Heart right ventricle (tissue), 16 donors: ENCODE measurements around the gene NRXN2. TPM values are rescaled to one million over a fixed set of nuclear protein-coding genes. Genes with fewer than 3 reads are reported as not detected.

Experiments used
- ATAC-seq, 8 donors: fragments of 200-7000 bp; cut with Tn5 transposase; one replicate each; pipeline ENCODE4 v1.9.1; 2020; ENCODE audit warnings: mild to moderate bottlenecking in 8 of 8, moderate library complexity in 8 of 8, moderate number of reproducible peaks in 1 of 8
- DNase-seq, 2 donors: peaks; one replicate each; pipeline ENCODE4 v3.0.0-alpha.2; 2020
- H3K27ac ChIP-seq, 10 donors: fragments of 200-600 bp; sonication (generic) in 2 of 10; one replicate each; pipeline versions ENCODE4 v1.5.0 to v1.8.0; 2020 to 2022; ENCODE audit warnings: mild to moderate bottlenecking in 3 of 10
- H3K27me3 ChIP-seq, 7 donors: fragments of 200-600 bp; one replicate each; pipeline ENCODE4 v1.8.0; 2021 to 2022; ENCODE audit warnings: mild to moderate bottlenecking in 2 of 7
- H3K36me3 ChIP-seq, 9 donors: fragments of 200-600 bp; sonication (generic) in 1 of 9; one replicate each; pipeline versions ENCODE4 v1.5.0 to v1.8.0; 2020 to 2022; ENCODE audit warnings: mild to moderate bottlenecking in 2 of 9
- H3K4me1 ChIP-seq, 9 donors: fragments of 200-600 bp; sonication (generic) in 1 of 9; one replicate each; pipeline versions ENCODE4 v1.5.0 to v1.8.0; 2020 to 2022; ENCODE audit warnings: mild to moderate bottlenecking in 4 of 9
- H3K4me3 ChIP-seq, 10 donors: fragments of 200-600 bp; sonication (generic) in 2 of 10; one replicate each; pipeline versions ENCODE4 v1.5.0 to v1.8.0; 2020 to 2022; ENCODE audit warnings: mild to moderate bottlenecking in 7 of 10, moderate library complexity in 2 of 10
- H3K9me3 ChIP-seq, 11 donors: fragments of 200-600 bp in 10 of 11; sonication (generic) in 2 of 11; one replicate each; pipeline versions ENCODE4 v1.5.0 to v1.8.0; 2013 to 2022; ENCODE audit warnings: mild to moderate bottlenecking in 2 of 11, control low read depth in 1 of 11, moderate library complexity in 1 of 11
- CTCF ChIP-seq, 9 donors: fragments of 200-600 bp; sonication (generic) in 2 of 9; IDR thresholded peaks; one replicate each; pipeline versions ENCODE4 v1.5.0 to v1.8.0; 2021 to 2022; ENCODE audit warnings: antibody characterized with exemption in 9 of 9, mild to moderate bottlenecking in 5 of 9, moderate library complexity in 1 of 9
- WGBS, 2 donors: extraction: QIAGEN DNeasy Blood & Tissue Kit; methylation state at CpG; one replicate each; pipeline ENCODE4 v1.1.7; 2013; ENCODE audit warnings: inconsistent platforms in 1 of 2; 5-methylcytosine and 5-hydroxymethylcytosine counted together
- intact Hi-C, 10 donors: fragments of 100-400 bp; cut with DNase I; formaldehyde crosslinking; loops; one replicate each; pipeline versions ENCODE4 v1.11.1 to v1.14.2; 2022
- polyA plus RNA-seq, 2 donors: library from polyadenylated mRNA; stranded (reverse); fragments of 200-250 nt; gene quantifications; one replicate each; pipeline ENCODE4 v1.2.3, GENCODE V29; 2013
- total RNA-seq, 10 donors: library from RNA; stranded (reverse); fragmentation: NEBNext Ultra II Directional in 3 of 10; extraction: Animal tissue kit (Norgen Biotek cat#: 25700) in 3 of 10; gene quantifications; one replicate each; pipeline versions ENCODE4 v1.2.1 to v1.2.4, GENCODE V29; 2021 to 2023
- donor health status: Arrhythmogenic right ventricular cardiomyopathy.
- donor health status: ischemic (EF 13 %, LVEDD 7.1; RV severe dilation, severe dysfunction).
- donor health status: healthy with polysubstance abuse.
- donor health status: DM: no; HTN: yes; CAD: no.
- donor health status: DM: no; HTN: no; CAD: no.
- donor health status: ischemic (EF 25% LVEDD 6.9; RV normal size, moderate dysfunction).
- donor health status: ischemic (EF 25% LVEDD 5.7; RV mildly dilated, moderate dysfunction).
- donor health status: healthy.
- donor health status: DM: yes; HTN: yes; CAD: no.
- donor health status: Ischemic cardiomyopathy.
- donor health status: ischemic (EF 35%, LVEDD 5.7; RV mildly dilated, moderate dysfunction).
- donor health status: nonischemic (EF 11% LVEDD 7.7; RV severe dilation, severe dysfunction).
- donor health status: DM: yes; HTN: yes; CAD: no.
- donor health status: PGD.
- donor health status: ischemic (EF 29% LVEDD 5.4; RV normal size, mild dysfunction).
- donor health status: nonischemic (EF 23%, LVEDD 6.1; RV moderate dilation, normal function).

Gene NRXN2
- total and polyA plus RNA-seq, 12 donors: 0.45 to 5.5 (median 1.4) TPM

- Histone ChIP-seq H3K36me3 (peaks cover 0 to 14% (median 0%) of the 10 kb centered on the region in 9 donors), H3K4me1 (peaks cover 16 to 44% (median 41%) of the 10 kb centered on the region in 9 donors), H3K4me3 (peak overlapping the region; percentile 44 to 80 (median 68)), H3K27ac (peak overlapping the region; percentile 91 to 99 (median 96)), H3K27me3 (no peaks in the 10 kb centered on the region), H3K9me3 (no peaks in the 10 kb centered on the region)
- intact Hi-C loops: loop anchor here in 1 of 10 donors (5.0 kb wide), 1 partner anchor 33 kb away; the partner anchor contains the start of gene SF1
- no peak for DNase-seq
- WGBS, 2 donors: 1 to 2% methylated on average over 29 to 89 of the region's 89 CpGs
- no peak for ATAC-seq
- TF ChIP-seq CTCF (IDR thresholded peaks at IDR 0.05): no peak
These were observed 21.7 kb upstream of the NRXN2 start for GRCh38 chr11:64744544-64745188.

DNA sequence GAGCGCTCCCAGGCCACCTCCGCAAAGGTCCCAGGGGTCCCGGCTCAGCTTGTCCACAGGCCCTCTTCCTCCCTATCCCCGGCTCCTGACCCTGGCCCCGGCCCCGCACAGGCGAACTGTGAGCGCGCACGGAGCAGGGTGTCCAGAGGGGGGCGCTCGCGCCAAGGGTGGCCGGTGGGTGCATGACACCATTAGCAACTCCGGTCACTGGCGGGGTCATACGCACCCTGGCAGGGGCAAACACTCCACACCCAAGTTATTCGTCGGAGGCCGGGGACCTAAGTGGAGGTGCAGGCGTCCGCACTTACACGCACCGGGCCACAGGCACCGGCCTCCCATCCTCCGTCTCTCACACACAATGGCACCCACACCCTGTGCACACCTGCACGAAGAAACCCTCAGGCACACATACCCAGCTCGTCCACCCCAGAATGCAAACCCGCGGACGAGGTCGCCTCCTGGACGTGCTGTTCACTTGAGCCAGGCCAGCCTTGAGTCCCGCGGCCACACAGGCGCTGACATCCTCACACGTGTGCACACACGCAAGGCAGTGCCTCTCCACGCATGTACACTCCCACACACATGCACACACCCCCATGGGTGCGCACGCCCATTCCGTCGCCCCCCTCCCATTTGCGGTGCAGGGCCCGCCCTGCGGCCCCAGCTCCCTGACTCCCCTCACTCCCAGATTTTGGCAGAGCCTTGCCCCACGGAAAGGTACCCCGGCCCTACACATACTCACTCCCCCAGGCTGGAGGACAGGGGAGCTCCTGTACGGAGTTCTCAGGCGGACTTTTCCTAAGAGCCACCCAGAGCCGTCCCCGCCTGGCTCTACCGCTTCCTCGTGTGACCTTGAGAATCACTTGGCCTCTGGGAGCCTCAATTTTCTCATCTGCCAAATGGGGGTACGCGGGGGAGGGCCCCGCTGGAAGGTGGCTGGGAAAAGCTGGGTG lies 20.9 kb upstream of the NRXN2 start, which contains the start of gene RASGRP2:
TSS of gene RASGRP2 (minus strand) at position 552 of the 953 bp plus-strand sequence. CDS start 1,276 bp downstream, outside the sequence.
- peak within 1 kb of the TSS; percentile 44 to 80 (median 68) for H3K4me3 ChIP-seq
- DNase-seq (peak; percentile 90 to 92), ATAC-seq (peak; percentile 40 to 64 (median 55))
- intact Hi-C loops: loop anchor here in 1 of 10 donors (5.0 kb wide), 1 partner anchor 33 kb away; the partner anchor contains the start of gene SF1
- peaks cover 16 to 44% (median 41%) of the 10 kb centered on the region in 9 donors for H3K4me1 ChIP-seq
- WGBS, 2 donors: 1% methylated on average over 57 of the region's 57 CpGs
- H3K9me3 ChIP-seq: no peaks in the 10 kb centered on the region
- no peaks in the 10 kb centered on the region for H3K27me3 ChIP-seq
- peak; percentile 68 to 85 (median 79) for TF ChIP-seq CTCF (IDR thresholded peaks at IDR 0.05)
- H3K36me3 ChIP-seq: peaks cover 0 to 22% (median 0%) of the 10 kb centered on the region in 9 donors
- H3K27ac ChIP-seq: peak within 1 kb of the TSS; percentile 91 to 99 (median 96)

DNA sequence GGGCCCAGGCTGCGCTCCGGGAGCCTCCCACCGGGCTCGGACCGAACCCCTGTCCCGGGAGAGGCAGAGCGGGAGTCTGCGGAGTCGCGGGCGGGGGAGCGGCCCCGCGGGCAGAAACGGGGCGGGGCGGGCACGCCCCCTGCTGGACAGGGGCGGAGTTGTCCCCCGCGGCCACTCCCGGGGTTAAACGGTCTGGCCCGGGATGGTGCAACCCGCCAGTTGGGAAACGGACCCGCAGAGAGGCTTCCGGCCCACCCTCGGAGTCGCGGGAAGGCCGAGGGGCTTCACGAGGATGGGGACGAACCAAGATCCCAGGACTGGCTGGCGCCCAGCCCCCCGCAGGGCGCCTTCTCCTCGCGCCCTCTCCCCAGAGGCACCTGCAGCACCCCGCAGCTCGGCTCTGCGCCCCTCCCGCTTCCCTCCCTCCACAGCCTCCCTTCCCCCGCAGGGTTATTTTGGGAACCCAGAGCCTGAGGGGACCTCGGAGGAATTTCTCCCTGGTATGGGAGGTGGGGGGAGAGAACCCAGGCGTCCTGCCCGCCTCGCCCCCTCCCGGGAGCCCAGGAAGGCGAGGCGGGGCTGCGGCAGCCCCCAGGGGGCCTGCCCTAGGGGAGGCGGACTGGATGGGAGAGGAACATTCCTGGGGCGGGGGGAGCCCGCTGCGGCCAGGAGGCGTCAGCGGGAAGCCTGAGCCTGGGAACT lies 20.0 kb upstream of the NRXN2 start:
- peaks cover 16 to 44% (median 41%) of the 10 kb centered on the region in 9 donors for H3K4me1 ChIP-seq
- peak; percentile 35 to 64 (median 52) for ATAC-seq
- H3K9me3 ChIP-seq: no peaks in the 10 kb centered on the region

More for the DNA sequence above, 20.0 kb upstream of the NRXN2 start:
- Histone ChIP-seq H3K36me3 (peaks cover 0 to 23% (median 0%) of the 10 kb centered on the region in 9 donors), H3K4me3 (peak overlapping the region; percentile 43 to 80 (median 68)), H3K27ac (peak overlapping the region; percentile 82 to 99 (median 96)), H3K27me3 (no peaks in the 10 kb centered on the region)
- peak; percentile 83 to 92 (median 88) for TF ChIP-seq CTCF (IDR thresholded peaks at IDR 0.05)
- DNase-seq: peak; percentile 77 to 88
- intact Hi-C loops: loop anchor here in 1 of 10 donors (5.0 kb wide), 1 partner anchor 34 kb away; the partner anchor contains the start of gene SF1
- WGBS, 2 donors: 0% methylated on average over 51 to 58 of the region's 58 CpGs
